Midbrain (tissue), 1 donor: ENCODE data around the gene TFDP2.
"Not testable (repeated sequence)": the region's sequence is repeated elsewhere in the genome, so short reads cannot be mapped to it uniquely, and the experiment has no call there.

Experiments used
- DNase-seq: peaks from one replicate; lab custom pipeline; 2025; lab: John Stamatoyannopoulos, UW

Gene TFDP2

GRCh38 chr3:142022381-142022780 is 127.0 kb downstream of the TFDP2 start:
- DNase-seq, result peak; percentile 8

GRCh38 chr3:142021127-142021526 is 128.2 kb downstream of the TFDP2 start:
- no peak for DNase-seq

- no peak for DNase-seq
Observed at GRCh38 chr3:142019794-142020320, 129.5 kb downstream of the TFDP2 start.

DNA sequence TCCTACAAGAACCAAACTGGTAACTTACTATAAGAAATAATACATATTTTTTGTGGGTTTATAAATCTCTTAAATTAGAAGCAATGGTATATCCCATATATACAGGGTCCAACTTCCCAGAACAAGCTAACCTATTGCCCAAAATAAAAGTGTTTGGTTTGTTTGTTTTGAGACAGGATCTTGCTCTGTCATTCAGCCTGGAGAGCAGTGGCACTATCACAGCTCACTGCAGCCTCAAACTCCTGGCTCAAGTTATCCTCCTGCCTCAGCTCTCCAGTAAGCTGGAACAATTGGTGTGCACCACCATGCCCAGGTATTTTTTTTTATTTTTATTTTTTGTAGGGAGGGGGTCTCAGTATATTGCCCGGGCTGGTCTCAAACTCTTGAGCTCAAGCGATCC is 135.4 kb downstream of the TFDP2 start:
- no peak for DNase-seq

GRCh38 chr3:142013326-142013980 is 135.9 kb downstream of the TFDP2 start:
- no peak for DNase-seq

GRCh38 chr3:142009029-142009428 is 140.3 kb downstream of the TFDP2 start:
- no peak for DNase-seq

DNA sequence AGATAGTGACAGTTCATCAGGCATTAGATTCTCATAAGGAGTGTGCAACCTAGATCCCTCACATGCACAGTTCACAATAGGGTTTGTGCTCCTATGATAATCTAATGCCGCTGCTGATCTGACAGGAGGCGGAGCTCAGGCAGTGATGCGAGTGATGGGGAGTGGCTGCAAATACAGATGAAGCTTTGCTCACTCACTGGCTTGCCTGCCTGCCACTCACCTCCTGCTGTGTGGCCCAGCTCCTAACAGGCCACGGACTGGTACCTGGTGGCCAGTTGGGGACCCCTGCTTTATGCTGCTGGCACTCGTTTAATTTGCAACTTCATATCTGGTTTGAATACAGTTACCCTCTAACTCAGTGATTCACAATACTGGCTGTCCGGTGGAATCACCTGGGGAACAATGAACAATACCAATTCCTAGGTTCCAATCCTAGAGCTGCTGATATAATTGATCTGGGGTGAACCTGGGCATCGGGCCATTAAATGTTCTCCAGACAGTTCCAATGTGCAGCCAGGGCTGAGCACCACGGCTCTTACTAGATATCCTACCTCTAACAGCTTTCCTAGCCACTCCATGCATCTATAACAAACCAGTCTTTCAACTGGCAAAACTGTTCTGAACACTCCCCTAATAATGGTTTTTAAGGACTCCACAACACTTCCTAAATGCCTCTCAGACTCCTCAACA is 141.5 kb downstream of the TFDP2 start:
- DNase-seq, result no peak

DNA sequence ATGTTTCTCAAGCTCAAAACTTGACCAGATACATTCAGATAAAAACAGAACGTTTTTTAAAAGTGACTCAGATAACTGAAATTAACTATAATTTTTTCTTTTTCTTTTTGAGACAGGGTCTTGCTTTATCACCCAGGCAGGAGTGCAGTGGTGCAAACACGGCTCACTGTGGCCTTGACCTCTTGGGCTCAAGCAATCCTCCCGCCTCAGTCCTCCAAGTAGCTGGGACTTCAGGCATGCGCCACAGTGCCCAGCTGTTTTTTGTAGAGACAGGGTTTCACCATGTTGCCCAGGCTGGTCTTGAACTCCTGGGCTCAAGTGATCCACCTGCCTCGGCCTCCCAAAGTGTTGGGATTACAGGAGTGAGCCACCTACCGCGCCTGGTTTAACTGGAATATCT is 144.4 kb downstream of the TFDP2 start:
- not testable (repeated sequence) for DNase-seq

- no peak for DNase-seq
Observed at GRCh38 chr3:142004025-142004424, 145.3 kb downstream of the TFDP2 start.

GRCh38 chr3:142003291-142003690 is 146.1 kb downstream of the TFDP2 start:
- no peak for DNase-seq

DNA sequence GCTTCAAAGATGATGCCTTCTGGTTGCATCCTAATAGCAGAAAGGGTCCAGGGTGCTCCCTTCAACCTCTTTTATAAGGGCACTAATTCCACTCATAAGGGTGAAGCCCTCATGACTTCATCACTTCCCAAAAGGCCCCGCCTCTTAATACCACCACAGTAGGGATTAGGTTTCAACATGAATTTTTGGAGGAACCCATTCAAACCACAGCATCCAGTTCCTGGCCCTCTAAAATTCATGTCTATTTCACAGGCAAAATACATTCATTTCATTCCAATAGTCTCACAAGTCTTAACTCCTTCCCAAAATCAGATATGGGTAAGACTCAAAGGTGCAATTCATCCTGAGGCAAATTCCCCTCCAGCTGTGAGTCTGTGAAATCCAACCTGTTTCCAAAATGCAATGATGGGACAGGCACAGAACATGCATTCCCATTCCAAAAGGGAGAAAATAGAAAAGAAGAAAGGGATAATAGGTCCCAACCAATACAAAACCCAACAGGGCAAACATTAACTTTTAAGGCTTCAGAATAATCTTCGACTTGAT is 148.9 kb downstream of the TFDP2 start:
- DNase-seq, result no peak

DNA sequence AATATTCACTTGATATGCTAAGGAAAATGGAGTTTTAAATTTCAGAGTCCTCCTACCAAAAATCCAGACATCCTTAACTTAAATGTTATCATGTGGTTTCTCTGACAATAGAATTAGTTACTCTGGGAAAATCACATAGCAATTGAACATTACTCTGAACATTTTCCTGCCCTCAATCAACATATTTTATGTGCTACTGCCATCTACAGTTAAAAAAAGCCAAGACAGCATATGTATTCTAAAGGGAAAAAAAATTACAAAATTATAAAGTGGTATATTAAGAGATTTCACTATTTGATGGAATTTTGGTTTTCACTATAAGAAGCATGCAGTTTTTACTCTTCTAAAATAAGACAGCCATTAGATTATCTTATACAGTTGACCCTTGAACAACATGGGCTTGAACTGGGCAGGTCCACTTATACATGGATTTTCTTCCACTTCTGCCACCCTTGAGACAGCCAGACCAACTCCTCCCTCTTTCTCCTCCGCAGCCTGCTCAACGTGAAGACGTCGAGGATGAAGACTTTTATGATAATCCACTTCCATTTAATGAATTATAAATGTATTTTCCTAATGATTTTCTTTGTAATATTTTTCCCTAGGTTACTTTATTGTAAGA is 150.6 kb downstream of the TFDP2 start:
- DNase-seq, result no peak

DNA sequence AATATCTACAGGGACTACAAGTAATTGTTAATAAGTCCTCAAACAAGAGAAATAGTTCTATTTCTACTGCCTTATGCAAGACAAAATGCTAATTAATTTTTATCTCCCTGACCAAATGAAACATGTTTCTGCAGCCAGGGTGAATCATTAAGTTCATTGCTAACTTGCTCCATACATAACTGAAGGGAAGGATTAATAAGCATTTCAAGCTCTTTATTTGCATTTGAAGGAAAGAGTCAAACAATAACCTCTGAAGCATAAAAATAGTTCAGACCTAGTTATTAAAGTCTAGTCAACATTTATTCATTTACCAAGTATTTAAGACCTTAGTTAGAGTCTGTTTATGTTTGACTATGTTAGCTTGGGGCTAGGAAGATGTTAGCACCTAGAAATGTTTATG is 152.9 kb downstream of the TFDP2 start:
- DNase-seq, result no peak

DNA sequence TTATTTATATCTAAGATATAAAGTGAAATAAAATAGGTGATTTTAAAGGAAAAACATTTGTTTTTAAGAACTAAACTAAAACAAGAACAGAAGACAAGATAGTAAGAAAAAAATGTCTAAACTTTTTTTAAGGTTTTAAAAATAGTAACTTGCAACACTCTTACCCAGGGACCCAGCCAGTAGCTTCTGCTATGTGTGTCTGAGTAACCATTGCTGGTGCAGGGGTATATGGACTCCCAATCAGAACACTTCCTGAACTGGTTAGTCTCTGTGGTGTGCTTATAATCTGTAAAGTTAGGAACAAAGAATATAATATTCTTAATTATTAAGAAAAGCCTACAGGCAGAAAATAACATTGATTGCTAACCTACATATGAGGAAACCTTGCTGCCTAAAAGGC is 154.5 kb downstream of the TFDP2 start:
- DNase-seq, result no peak

- no peak for DNase-seq
Observed at GRCh38 chr3:141992512-141992911, 156.8 kb downstream of the TFDP2 start.

GRCh38 chr3:141986548-141987107 is 162.7 kb downstream of the TFDP2 start:
- DNase-seq, result no peak

GRCh38 chr3:141981084-141981483 is 168.3 kb downstream of the TFDP2 start:
- DNase-seq, result no peak

DNA sequence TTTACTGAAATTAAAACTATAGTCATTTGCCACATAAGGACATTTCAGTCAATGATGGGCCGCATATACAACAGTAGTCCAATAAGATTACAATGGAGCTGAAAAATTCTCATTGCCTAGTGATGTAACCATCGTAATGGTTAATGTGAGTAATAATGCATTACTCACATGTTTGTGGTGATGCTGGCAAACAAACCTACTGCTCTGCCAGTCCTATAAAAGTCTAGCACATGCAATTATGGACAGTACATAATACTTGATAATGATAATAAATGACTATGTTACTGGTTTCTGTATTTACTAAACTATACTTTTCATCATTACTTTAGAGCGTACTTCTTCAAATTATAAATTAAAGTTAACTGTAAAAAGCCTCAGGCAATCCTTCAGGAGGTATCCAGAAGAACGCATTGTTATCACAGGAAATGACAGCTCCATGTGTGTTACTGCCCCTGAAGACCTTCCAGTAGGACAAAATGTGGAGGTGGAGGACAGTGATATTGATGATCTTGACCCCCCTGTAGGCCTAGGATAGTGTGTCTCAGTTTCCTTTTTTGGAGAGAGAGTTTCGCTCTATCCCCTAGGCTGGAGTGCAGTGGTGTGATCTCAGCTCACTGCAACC is 170.2 kb downstream of the TFDP2 start:
- no peak for DNase-seq

- not testable (repeated sequence) for DNase-seq
Observed at GRCh38 chr3:141974777-141975176, 174.6 kb downstream of the TFDP2 start.

- DNase-seq, result no peak
Observed at GRCh38 chr3:141972399-141972798, 176.9 kb downstream of the TFDP2 start.

DNA sequence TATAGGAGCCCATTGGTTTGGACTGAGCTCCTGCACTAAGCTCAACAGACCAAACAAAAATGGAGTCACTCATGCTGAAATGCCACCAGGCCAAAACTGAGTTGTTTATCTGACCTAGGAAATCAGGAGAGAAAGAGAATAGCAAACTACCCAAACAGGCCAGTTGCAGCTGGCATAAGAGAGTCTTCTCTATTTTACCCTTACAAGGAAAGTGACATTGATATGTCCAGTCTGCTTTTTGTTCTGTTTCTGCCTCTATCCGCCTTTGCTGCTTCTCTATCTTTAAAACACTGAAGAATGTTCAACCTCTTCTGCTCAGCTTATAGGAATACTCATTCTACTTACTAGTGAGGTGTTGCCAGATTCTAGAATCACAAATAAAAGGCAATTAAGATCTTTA is 177.8 kb downstream of the TFDP2 start:
- DNase-seq, result no peak

- no peak for DNase-seq
Observed at GRCh38 chr3:141969711-141970110, 179.6 kb downstream of the TFDP2 start.
